HG03045 (cell line): ENCODE data around the gene SLC34A1.
A peak's percentile ranks its signal among the peaks of the same experiment; 100 is the strongest.
"Not testable (repeated sequence)": the region's sequence is repeated elsewhere in the genome, so short reads cannot be mapped to it uniquely, and the experiment has no call there.

Experiments
- ATAC-seq: cut with Tn5 transposase; IDR thresholded peaks from one replicate; pipeline ENCODE4 v1.9.1; 2021; ENCODE audit warnings: mild to moderate bottlenecking, moderate library complexity; ENCODE audit not compliant: unreplicated experiment

Gene SLC34A1

DNA sequence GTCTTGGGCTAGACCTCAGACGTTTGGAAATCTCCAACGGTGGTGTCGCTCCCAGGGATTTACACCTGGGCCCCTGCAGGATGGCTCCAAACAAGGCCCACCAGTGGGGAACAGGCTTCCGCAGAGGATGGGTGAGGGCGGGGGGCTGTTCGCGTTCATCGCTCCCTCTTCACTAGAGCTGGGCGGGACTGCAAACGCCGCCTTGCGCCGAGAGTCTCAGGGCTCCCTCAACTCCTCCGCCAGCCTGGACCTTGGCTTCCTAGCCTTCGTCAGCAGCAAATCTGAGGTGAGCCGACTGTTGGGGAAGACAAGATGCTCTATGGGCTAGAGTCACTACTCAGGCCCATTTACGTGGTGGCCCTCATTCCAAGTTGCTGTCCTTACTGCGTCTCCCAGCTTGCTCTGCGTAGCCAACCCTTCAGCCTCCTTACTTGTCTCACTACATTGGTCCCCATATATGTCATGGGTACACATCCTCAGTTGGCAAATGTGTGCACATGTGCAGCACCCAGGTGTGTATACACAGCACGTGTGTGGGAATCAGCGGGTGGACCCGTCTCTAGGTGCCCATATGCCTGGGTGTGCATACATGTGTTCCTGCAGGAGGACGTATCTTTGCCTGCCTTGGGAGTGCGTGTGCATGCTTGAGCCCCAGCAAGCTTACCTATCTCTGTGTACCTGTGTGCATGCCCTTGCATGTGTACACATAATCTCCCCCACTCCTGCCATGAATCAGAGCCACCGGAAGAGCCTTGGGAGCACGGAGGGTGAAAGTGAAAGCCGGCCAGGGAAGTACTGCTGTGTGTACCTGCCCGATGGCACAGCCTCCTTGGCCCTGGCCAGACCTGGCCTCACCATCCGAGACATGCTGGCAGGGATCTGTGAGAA, 16.0 kb upstream of the SLC34A1 start:
- ATAC-seq: no peak

DNA sequence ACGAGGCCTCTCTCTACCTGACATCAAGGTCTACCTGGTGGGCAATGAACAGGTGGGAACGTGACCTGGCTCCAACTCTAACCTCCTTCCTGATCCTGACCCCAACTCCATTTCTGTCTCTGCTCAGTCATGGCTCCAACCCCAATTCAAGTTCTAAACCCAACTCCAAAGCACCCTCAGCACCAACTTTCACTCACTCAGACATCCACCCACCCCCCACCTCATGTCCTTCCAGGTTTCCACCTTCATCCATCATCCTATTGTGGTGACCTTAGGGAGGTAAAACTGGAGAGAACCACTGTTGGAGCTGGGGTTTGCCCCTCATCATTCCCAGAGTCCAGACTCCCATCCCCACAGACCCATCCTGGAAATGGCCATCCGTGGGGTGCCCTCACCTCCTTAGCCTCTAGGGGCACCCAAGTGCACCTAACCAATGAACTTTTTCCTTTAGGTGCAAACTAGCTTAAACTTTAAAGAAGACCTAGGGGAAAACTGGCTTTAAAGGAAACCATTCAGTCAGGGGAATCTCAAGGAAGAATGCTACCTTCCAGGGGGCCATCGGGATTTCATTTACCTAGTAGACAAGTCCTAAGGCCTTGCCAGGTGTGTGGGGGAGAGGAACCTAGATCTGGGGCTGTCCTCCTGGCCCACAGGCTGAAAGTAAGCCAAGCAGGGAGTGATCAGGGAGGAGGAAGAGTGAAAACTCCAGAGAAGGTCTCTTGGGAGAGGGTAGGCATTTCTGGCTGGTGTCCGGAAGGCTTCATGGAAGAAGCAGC, 15.2 kb upstream of the SLC34A1 start:
- no peak for ATAC-seq

GRCh38 chr5:177369645-177370440, 14.4 kb upstream of the SLC34A1 start:
- ATAC-seq: no peak

GRCh38 chr5:177370488-177371119, 13.6 kb upstream of the SLC34A1 start:
- no peak for ATAC-seq

- ATAC-seq: no peak
Observed at GRCh38 chr5:177371120-177372033, 12.9 kb upstream of the SLC34A1 start.

DNA sequence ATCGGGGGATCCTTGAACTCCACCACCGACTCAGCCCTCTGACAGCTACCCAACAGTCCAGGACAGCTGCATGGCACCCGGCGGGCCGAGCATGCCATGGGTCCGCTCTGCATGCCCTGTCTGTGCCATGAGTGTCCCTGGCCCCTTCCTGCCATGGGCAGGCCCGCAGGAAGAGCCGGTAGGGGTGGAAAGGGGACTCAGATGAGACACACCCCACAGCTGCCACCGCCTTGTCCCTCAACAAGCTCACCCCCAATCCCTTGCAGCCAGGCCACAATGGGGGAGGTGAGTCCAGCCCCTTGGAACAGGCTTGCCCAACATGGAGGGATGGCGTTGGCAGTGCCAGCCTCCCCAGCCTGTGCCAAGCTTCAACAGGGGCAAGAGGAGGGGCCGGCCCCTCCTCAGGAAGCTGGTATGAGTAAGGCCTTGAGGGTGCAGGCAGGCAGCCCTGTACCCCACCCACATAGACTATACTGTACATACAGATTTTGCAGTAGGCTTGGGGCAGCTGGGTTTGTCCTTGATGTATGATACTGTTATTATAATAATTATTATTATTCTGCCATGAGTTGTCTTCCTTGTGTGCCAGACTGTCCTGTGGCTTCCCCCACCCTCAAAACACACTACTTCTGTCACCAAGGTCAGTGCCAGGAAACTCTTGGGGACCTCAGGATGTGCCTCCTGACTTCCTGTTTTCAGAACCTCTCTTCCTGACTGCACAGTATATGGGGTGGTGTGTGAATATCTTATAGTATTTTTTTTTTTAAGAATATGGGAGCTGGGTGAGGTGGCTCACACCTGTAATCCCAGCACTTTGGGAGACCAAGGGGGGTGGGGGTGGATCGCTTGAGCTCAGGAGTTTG, 12.0 kb upstream of the SLC34A1 start:
- no peak for ATAC-seq

GRCh38 chr5:177372910-177373309, 11.3 kb upstream of the SLC34A1 start:
- no peak for ATAC-seq

DNA sequence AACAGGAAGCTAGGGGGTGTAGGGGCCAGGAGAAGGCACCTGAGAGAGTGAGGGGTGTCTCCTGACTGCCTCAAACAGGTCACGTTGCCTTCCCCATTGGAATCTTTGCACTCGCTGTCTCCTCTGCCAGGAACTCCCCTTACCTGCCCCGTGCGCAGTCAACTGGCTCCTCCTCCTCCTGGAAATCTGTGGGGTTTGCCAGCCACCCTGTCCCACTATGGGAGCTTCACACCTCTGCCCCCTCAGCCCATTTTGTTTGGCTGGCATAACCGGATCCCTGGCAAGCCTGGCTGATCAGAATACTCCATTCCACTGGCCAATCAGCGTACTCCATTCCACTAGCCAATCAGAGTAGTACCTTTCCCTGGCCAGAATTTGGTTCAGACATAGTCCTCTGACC, 10.4 kb upstream of the SLC34A1 start:
- no peak for ATAC-seq

DNA sequence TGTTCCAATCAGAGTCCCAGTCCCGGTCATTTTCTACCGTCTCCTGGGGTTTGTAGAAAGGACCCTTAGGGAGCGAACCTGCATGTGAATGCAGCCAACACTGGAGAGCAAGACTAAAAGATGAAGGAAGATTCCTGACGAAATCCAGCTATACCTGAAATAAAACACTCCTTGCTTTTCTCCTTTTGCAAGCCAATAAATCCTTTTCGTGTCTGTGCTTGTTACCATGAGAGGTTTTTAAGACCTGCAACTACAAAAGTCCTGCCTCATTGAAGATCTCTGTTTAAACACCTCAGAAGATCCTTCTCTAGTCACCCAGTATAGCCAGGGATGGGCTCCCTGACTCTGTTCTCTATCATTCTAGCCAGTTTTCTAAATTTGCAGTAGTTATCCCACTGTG, 10.0 kb upstream of the SLC34A1 start:
- no peak for ATAC-seq

- ATAC-seq: not testable (repeated sequence)
Observed at GRCh38 chr5:177375516-177375915, 8.7 kb upstream of the SLC34A1 start.

DNA sequence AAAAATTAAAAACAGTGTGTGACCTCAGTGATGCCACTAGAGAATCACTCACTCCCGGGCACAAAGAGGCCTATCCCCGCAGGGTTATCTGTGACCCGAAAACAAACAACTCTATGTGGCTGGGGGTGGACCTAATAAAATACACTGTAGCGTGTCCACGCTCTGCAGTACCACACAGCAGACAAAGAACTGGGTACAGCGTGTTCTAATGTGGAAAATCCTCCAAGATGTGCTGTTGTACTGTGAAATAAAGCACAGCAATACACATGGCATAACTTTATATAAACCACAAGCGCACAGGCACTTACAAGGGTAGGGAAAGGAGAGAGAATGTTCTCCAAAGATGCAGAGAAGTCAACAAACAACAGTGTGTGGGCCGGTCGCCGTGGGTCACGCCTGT, 8.1 kb upstream of the SLC34A1 start:
- ATAC-seq: no peak

- ATAC-seq: no peak
Observed at GRCh38 chr5:177377851-177378776, 6.1 kb upstream of the SLC34A1 start.

- peak; percentile 54 for ATAC-seq
Observed at GRCh38 chr5:177378884-177379883, 5.0 kb upstream of the SLC34A1 start.

DNA sequence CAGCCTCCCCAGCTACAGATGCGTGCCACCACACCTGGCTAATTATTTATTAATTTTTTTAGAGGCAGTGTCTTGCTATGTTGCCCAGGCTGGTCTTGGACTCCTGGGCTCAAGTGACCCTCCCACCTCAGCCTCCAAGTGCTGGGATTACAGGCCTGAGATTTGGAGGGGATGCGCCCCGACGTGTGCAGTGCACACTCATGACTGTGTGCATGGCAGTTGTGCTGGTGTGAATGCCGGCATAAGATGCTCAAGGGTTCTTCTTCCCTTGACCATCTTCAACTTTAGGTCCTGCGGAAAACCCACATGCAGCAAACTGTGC, 3.5 kb upstream of the SLC34A1 start:
- no peak for ATAC-seq

GRCh38 chr5:177382423-177383029, 1.7 kb upstream of the SLC34A1 start:
- no peak for ATAC-seq

DNA sequence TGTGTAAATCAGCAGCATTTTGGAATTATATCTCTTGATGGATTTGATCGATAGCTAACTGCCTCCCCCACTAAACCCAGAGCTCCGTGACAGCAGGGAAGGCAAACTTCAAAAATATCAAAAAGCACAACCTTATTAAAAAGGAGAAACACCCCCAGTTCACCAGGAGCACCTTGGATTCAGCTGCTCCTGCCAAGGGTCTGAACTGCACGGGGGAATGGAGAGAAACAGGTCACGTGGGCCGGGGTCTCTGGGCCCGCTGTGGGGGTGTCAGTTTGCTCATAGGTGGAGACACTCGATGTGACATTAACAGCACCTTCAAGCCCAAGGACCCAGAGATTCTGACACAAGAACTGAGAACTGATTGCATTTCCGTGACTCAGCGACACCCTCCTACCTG, 1.1 kb upstream of the SLC34A1 start:
- no peak for ATAC-seq
